ENCODE results near the gene NTM.

Gene NTM

GRCh38 chr11:132254906-132255305, 884.5 kb downstream of the NTM start:
- no peak for DNase-seq (ENCODE audit: low read depth, low spot score)

- DNase-seq (ENCODE audit: low read depth, low spot score): no peak
These were observed 886.3 kb downstream of the NTM start for GRCh38 chr11:132256528-132257279.

- no peak for DNase-seq (ENCODE audit: low read depth, low spot score)
These were observed 887.5 kb downstream of the NTM start for GRCh38 chr11:132257871-132258270.

- no peak for DNase-seq (ENCODE audit: low read depth, low spot score)
These were observed 888.5 kb downstream of the NTM start for GRCh38 chr11:132258875-132259274.

- DNase-seq (ENCODE audit: low read depth, low spot score): no peak
These were observed 890.2 kb downstream of the NTM start for GRCh38 chr11:132260636-132261035.

GRCh38 chr11:132263241-132263640, 892.8 kb downstream of the NTM start:
- no peak for DNase-seq (ENCODE audit: low read depth, low spot score)

GRCh38 chr11:132263875-132264274, 893.5 kb downstream of the NTM start:
- DNase-seq (ENCODE audit: low read depth, low spot score): no peak

GRCh38 chr11:132264616-132265015, 894.2 kb downstream of the NTM start:
- no peak for DNase-seq (ENCODE audit: low read depth, low spot score)

- DNase-seq (ENCODE audit: low read depth, low spot score): no peak
These were observed 908.6 kb downstream of the NTM start for GRCh38 chr11:132278801-132279574.

GRCh38 chr11:132284048-132284447, 913.6 kb downstream of the NTM start:
- DNase-seq (ENCODE audit: low read depth, low spot score): no peak

- no peak for DNase-seq (ENCODE audit: low read depth, low spot score)
These were observed 914.2 kb downstream of the NTM start for GRCh38 chr11:132284611-132285010.

GRCh38 chr11:132285631-132286030, 915.2 kb downstream of the NTM start:
- no peak for DNase-seq (ENCODE audit: low read depth, low spot score)

- no peak for DNase-seq (ENCODE audit: low read depth, low spot score)
These were observed 915.7 kb downstream of the NTM start for GRCh38 chr11:132286106-132286505.

- DNase-seq (ENCODE audit: low read depth, low spot score): no peak
These were observed 917.6 kb downstream of the NTM start for GRCh38 chr11:132288036-132288435.

- no peak for DNase-seq (ENCODE audit: low read depth, low spot score)
These were observed 919.3 kb downstream of the NTM start for GRCh38 chr11:132289590-132290256.

GRCh38 chr11:132293586-132293985, 923.2 kb downstream of the NTM start:
- no peak for DNase-seq (ENCODE audit: low read depth, low spot score)

- no peak for DNase-seq (ENCODE audit: low read depth, low spot score)
These were observed 926.7 kb downstream of the NTM start for GRCh38 chr11:132296946-132297610.

GRCh38 chr11:132298357-132298756, 927.9 kb downstream of the NTM start:
- no peak for DNase-seq (ENCODE audit: low read depth, low spot score)

- no peak for DNase-seq (ENCODE audit: low read depth, low spot score)
These were observed 929.9 kb downstream of the NTM start for GRCh38 chr11:132300283-132300682.

GRCh38 chr11:132301465-132301864, 931.0 kb downstream of the NTM start:
- no peak for DNase-seq (ENCODE audit: low read depth, low spot score)

GRCh38 chr11:132301900-132302299, 931.5 kb downstream of the NTM start:
- no peak for DNase-seq (ENCODE audit: low read depth, low spot score)

All from activated CD4-positive, CD25-positive, alpha-beta regulatory T cell treated with anti-CD3 and anti-CD28 coated beads, Interleukin-2, amount 50 U/mL, for 16 hours (primary cell).